HG03460 (cell line): ENCODE results near the gene KANK2.

Experiments
- ATAC-seq: cut with Tn5 transposase; IDR thresholded peaks from one replicate; pipeline ENCODE4 v1.9.1; 2021; ENCODE audit not compliant: unreplicated experiment

Gene KANK2

GRCh38 chr19:11226716-11227166, 29.4 kb upstream of the KANK2 start:
- ATAC-seq: no peak

DNA sequence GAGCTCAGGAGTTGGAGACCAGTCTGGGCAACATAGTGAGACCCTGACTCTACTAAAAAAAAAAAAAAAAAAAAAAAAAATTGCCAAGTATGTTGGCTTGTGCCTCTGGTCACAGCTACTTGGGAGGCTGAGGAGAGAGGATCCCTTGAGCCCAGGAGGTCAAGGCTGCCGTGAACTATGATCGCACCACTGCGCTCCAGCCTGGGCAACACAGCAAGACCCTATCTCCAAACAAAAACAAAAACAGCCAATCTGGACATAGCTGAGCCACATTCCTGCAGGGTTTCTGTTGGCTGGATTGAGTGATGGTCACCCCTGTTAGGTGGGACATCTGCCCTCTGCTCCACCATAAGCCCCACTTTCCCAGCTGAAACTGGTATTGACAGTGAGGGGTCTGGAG, 28.5 kb upstream of the KANK2 start:
- no peak for ATAC-seq

- no peak for ATAC-seq
Observed at GRCh38 chr19:11225172-11225571, 27.8 kb upstream of the KANK2 start.

- ATAC-seq: no peak
Observed at GRCh38 chr19:11224429-11224828, 27.1 kb upstream of the KANK2 start.

GRCh38 chr19:11223200-11223599, 25.9 kb upstream of the KANK2 start:
- no peak for ATAC-seq

DNA sequence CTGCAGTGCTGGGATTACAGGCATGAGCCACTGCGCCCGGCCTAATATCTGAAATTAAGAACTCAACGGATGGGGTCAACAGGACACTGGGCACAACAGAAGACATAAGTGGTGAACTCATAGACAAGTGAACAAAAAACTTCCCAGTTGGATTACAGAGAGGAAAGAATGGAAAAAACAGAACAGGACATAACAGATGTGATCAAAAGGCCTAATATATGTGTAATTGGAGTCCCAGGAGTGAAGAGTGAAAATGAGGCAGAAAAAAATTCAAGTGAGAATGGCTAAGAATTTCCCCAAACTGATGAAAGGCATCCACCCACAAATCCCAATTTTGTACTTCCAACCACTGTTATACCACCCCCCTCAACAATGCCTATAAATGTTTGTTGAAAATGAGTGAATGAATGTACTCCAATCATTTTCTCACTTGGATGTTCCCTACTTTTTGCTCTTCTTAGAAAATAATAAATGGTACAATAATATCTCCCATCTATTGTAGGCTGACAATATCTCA, 23.8 kb upstream of the KANK2 start:
- no peak for ATAC-seq

GRCh38 chr19:11214387-11214786, 17.0 kb upstream of the KANK2 start:
- ATAC-seq: no peak

- no peak for ATAC-seq
Observed at GRCh38 chr19:11210656-11210928, 13.2 kb upstream of the KANK2 start.

DNA sequence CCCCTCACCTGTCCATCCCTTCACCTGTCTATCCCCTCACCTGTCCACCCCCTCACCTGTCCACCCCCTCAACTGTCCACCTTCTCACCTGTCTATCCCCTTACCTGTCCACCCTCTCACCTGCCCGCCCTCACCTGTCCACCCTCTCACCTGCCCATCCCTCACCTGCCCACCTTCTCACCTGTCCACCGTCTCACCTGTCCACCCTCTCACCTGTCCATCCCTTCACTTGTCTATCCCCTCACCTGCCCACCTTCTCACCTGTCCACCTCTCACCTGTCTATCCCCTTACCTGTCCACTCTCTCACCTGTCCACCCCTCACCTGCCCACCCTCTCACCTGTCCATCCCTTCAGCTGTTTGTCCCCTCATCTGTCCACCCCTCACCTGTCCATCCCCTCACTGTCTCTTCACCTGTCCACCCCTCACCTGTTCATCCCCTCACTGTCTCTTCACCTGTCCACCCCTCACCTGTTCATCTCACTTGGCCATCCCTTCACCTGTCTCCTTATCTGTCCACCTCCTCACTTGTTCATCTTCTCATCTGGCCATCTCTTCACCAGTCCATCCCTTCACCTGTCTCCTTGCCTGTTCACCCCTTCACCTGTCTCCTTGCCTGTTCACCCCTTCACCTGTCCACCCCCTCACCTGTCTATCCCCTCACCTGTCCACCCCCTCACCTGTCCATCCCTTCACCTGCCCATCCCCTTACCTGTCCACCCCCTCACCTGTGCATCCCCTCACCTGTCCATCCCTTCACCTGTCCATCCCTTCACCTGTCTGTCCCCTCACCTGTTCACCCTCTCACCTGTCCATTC, 12.7 kb upstream of the KANK2 start:
- no peak for ATAC-seq

DNA sequence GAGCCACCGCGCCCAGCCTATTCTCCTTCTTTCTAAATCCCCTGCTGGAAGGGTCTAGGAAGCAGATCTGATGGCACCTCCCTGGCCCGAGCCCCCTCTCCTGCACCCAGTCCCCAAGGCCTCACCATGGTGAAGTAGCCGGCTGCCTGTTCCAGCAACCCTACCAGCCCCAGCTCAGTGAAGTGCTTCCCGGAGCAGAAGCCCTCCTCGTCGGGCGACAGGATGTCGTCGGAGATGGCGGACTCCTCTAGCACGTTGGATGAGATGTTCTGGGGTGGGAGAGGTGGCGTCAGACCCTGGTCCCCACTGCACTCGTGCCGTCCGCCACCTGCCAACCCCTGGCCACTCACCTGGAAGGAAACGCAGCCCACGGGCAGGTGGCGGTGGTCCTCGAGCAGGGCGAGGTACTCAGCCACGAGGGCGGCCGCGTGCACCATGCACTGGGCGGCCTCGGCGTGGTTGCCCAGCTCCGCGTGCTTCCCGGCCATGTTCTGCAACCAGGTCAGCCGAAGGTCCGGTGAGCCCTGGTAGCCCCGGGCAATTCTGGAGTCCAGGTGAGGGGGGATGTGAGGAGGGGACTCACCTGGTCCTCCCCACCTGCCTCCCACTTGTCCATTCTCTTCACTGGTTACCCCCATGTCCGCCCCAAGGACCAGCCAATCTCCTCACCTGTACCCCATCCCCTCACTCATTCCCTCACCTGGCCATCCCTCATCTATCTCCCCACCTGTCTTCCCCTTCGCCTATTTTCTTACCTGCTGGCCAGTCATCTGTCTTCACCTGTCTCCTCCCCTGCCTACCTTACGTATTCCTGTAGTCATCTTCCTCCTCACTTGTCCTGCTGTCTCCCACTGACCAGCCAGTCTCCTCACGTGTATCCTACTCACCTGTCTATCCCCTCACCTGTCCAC, 11.5 kb upstream of the KANK2 start:
- ATAC-seq: no peak

GRCh38 chr19:11205939-11206570, 8.7 kb upstream of the KANK2 start:
- ATAC-seq: no peak

GRCh38 chr19:11204943-11205349, 7.6 kb upstream of the KANK2 start:
- ATAC-seq: no peak

GRCh38 chr19:11204076-11204602, 6.8 kb upstream of the KANK2 start:
- no peak for ATAC-seq

DNA sequence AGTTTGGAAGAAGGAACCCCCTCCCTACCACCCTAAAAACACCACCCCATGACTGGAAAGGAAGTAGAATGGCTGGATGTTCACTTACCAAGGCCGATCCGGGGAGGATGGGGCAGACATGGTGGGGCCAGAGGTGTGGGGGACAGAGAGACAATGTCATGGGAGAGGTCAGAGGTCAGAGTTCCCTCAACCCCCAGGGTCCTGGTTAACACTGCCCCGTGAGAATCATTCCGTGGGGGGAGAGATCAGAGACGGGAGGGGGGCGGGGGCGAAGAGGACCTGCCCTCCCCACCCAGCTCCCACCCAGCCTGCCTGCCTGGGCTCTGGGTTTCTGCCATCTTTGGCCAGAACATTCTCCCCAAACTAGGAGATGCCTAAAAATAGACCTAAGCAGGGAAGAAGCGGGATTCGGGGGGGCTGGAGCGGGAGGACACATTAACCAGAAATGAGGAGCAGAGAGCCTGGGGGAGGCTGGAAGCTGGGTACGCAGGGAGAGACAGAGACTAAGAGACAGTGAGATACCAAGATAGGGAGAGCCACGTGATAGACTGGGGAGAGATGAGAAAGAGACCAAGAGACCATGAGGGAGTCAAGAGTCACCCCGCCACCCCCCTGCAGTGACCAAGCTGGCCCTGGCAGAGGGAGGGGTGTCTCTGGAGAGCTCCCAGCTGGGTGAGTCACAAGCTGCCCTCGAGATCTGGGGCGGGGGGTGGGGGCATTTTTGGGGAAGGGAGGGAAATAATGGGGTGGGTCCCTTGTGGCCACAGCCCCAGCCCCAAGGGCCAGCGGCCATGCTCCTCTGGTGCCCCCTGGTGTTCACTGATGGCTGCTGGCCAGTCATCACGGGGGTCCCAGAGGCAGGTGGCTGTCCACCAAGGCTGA, 6.1 kb upstream of the KANK2 start:
- no peak for ATAC-seq

DNA sequence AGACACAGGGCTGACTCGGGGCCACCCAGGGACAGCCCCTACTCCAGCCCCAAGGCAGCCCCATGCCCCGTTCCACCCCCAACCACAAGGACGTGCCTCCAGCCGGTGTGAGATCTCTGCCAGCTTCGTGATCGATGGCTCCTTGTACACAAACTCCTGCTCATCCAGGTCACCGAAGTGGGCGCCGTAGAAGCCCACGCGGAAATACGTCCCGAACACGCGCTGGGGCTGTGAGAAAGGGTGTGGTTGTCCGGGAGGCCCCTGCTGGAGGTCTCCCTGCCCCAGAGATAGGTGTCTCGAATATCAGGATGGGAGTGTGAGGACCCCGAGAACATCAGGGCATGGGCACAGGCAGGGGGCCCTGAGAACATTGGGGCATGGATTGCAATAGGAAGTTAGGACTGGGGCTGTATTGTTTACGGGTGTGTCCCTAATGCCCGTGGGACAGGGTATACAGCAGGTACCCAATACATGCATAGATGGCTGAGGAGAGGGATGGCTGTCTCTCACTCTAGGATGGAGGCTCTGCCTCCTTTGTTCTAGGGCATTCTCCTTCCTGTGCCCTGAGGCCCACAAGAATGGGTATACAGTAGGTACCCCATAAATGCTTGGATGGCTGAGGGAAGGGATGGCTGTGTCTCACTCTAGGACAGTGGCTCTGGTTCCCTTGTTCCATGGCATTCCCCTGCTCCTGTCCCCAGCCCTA, 5.3 kb upstream of the KANK2 start:
- ATAC-seq: no peak

GRCh38 chr19:11201791-11202190, 4.4 kb upstream of the KANK2 start:
- no peak for ATAC-seq

DNA sequence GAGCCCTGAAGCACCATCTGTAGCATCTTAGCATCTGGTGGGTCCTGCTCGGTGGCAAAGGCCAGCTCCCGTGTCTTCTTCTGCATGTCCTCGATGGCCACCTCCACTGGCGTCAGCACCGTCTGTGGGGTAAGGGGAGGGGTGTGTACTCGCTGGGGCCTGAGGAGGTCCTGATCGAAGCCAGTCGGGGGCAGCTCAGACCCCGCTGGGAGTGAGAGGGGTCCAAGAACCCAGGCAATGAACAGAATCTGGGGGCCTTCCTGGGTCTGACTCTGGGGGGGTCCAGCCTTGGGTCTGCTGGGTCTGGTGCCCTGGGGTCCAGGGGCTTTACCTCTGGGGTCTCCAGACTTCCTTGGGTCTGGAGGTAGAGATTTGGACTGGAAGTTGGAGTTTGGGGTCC, 3.6 kb upstream of the KANK2 start:
- ATAC-seq: no peak

- no peak for ATAC-seq
Observed at GRCh38 chr19:11200015-11200574, 2.8 kb upstream of the KANK2 start.

GRCh38 chr19:11199517-11199916, 2.2 kb upstream of the KANK2 start:
- no peak for ATAC-seq
